A549 treated with DMSO at 1 μM for 4 hours (cell line): Measurements from ENCODE around the gene ACTBL2. TPM values are rescaled to one million over a fixed set of nuclear protein-coding genes. Genes with fewer than 3 reads are reported as not detected.

ENCODE experiments used
- total RNA-seq: library from RNA; stranded (reverse); fragments of 200-300 nt; extraction: Qiagen RNA extraction; gene quantifications from 5 replicates; pipeline ENCODE4 v1.2.3, GENCODE V29; 2022; ENCODE audit warnings: low read depth

Gene ACTBL2
- total RNA-seq, result 0.02 to 0.09 TPM (median 0.06 TPM) in 5 replicates

GRCh38 chr5:57482671-57483106, at the start of gene ACTBL2:
Gene ACTBL2, minus strand, starts transcription at chr5:57482811. Its CDS starts 104 bp downstream, at chr5:57482707.

